Urinary bladder (tissue), 4 donors: ENCODE results near the gene CAP2. TPM values are rescaled to one million over a fixed set of nuclear protein-coding genes. Genes with fewer than 3 reads are reported as not detected.
"Not testable (repeated sequence)": the region's sequence is repeated elsewhere in the genome, so short reads cannot be mapped to it uniquely, and the experiment has no call there.

Experiments
- DNase-seq: peaks from one replicate; pipeline ENCODE4 v3.0.0-alpha.2; 2015; ENCODE audit errors: extremely low spot score
- H3K27ac ChIP-seq: one replicate; pipeline ENCODE4 v1.5.1; 2013; ENCODE audit warnings: low read depth, mild to moderate bottlenecking, moderate library complexity
- H3K36me3 ChIP-seq: one replicate; pipeline ENCODE4 v1.6.1; 2013; ENCODE audit warnings: mild to moderate bottlenecking, moderate library complexity; ENCODE audit not compliant: insufficient read depth
- H3K4me1 ChIP-seq: one replicate; pipeline ENCODE4 v1.6.1; 2013; ENCODE audit warnings: mild to moderate bottlenecking, moderate library complexity; ENCODE audit not compliant: insufficient read depth
- H3K4me3 ChIP-seq: one replicate; pipeline ENCODE4 v1.5.1; 2013; ENCODE audit warnings: low read depth, low read length
- WGBS: extraction: QIAGEN DNeasy Blood & Tissue Kit; methylation state at CpG from one replicate; pipeline ENCODE4 v1.1.7; 2013; 5-methylcytosine and 5-hydroxymethylcytosine counted together
- polyA plus RNA-seq: library from polyadenylated mRNA; stranded (reverse); fragments of 200-250 nt; gene quantifications from one replicate; pipeline ENCODE4 v1.2.3, GENCODE V29; 2013
- total RNA-seq: library from RNA; depleted of rRNA; stranded (reverse); fragments of >200 nt; gene quantifications from one replicate; pipeline ENCODE4 v1.2.3, GENCODE V29; 2014
- donor health status: healthy with polysubstance abuse.
- donor health status: healthy.

The CAP2 gene
- total and polyA plus RNA-seq, 2 donors: 19.0 to 34.3 TPM

DNA sequence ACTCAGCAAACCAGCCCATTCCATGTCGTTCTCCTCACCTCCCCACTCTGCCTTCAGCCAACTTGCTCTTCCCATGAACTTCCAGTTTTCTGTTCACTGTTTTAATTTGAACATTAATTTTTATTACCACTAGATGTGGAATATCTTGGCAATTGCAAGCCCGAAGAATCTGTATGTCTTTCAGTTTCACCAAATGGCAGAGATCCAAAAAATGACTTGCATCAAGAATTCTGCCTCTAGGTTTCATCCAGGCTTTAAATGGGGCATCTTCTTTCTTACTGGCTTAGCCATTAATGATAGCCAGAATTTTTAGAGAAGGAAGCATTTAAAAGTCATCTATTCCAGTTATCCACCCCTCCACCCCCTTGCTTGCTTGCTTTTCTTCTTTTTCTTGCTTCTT lies 39.0 kb downstream of the CAP2 start:
- Histone ChIP-seq H3K4me3 (no peak overlapping the region), H3K4me1 (peaks cover 1% of the 10 kb centered on the region), H3K36me3 (no peaks in the 10 kb centered on the region), H3K27ac (no peak overlapping the region)
- DNase-seq: no peak
- WGBS: 27% methylated on average over 2 of the region's 2 CpGs

DNA sequence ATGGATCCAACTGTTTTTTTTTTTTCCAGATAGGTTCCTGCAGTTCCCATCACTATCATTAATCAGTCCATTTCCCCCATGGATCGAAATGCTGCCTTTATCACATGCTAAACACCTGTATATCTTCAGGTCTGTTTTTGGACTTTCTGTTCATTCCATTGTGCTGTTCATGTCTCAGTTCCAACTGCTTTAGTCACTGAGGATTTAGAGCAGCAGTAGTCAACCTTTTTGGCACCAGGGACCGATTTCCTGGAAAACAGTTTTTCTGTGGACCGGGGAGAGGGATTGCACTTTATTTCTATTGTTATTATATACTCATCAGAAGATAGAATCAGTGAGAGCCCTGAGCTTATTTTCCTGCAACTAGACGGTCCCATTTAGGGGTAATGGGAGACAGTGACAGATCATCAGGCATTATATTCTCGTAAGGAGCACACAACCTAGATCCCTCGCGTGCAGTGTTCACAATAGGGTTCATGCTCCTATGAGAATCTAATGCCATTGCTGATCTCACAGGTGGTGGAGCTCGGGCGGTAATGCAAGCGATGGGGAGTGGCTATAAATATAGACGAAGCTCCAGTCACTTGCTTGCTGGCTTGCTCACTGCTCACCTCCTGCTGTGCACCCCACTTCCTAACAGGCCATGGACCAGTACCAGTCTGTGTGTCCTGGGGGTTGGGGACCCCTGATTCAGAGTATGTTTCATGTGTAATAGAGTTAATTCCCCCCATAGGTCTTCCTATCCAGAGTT lies 46.0 kb downstream of the CAP2 start:
- H3K36me3 ChIP-seq: no peaks in the 10 kb centered on the region
- H3K4me3 ChIP-seq: no peak overlapping the region
- H3K27ac ChIP-seq: no peak overlapping the region
- no peak for DNase-seq
- H3K4me1 ChIP-seq: no peaks in the 10 kb centered on the region
- 53% methylated on average over 11 of the region's 11 CpGs for WGBS

DNA sequence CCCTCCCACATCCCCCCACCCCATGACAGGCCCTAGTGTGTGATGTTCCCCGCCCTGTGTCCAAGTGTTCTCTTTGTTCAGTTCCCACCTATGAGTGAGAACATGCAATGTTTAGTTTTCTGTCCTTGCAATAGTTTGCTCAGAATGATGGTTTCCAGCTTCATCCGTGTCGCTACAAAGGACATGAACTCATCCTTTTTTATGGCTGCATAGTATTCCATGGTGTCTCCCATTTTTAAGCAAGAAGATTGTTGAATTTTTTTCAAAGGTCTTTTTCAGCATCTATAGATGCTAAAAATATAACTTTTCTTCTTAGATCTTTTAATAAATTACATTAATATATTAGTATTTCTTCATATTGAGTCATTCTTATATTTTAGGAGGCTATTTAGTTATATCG lies 47.4 kb downstream of the CAP2 start:
- not testable (repeated sequence) for H3K27ac ChIP-seq, DNase-seq, H3K36me3 ChIP-seq, H3K4me3 ChIP-seq, H3K4me1 ChIP-seq
- 97% methylated on average over 4 of the region's 4 CpGs for WGBS

- Histone ChIP-seq H3K27ac (no peak overlapping the region), H3K36me3 (no peaks in the 10 kb centered on the region), H3K4me3 (no peak overlapping the region), H3K4me1 (no peaks in the 10 kb centered on the region)
- DNase-seq: no peak
- 78% methylated on average over 4 of the region's 4 CpGs for WGBS
These were observed 48.8 kb downstream of the CAP2 start for GRCh38 chr6:17442196-17442595.

DNA sequence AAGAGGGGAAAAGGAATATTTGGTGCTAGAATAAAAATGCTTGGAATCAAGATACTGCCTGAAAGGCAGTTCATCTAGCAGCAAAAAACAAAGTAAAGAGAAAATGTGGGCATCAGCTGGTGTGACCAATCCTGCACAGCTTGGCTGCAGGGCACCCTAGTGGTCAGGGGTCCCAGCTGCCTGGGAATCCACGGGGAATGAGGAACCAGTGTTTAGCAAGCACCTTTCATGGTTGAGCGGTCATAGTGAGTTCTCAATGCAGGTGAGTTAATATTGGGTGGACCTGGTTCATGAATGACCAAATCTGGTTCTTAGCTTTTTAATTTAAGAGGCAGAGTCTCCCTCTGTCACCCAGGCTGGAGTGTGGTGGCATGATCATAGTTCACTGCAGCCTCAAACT lies 53.3 kb downstream of the CAP2 start:
- WGBS: 89% methylated on average over 2 of the region's 2 CpGs
- H3K36me3 ChIP-seq: no peaks in the 10 kb centered on the region
- no peak overlapping the region for H3K4me3 ChIP-seq
- no peak overlapping the region for H3K27ac ChIP-seq
- no peaks in the 10 kb centered on the region for H3K4me1 ChIP-seq
- DNase-seq: no peak

DNA sequence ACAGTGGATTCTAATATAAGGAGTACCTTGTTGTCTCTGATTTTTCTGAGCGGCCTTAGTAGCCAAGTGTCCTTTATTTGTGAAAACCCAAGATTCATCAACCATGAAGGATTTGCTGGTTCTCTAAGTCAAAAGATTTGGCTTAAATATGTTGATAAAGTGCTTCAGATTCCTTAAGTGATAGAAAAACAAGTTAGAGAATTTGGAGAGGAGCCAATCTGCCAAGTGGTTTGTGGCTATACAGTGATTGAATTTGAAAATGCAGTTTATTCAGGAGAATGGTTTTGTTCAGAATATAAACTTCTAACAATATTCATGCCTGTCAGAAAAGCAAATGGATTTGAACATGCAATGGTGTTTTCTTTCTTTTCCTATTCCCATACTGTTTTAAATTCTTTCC lies 54.8 kb downstream of the CAP2 start:
- no peak overlapping the region for H3K27ac ChIP-seq
- no peak for DNase-seq
- H3K36me3 ChIP-seq: no peaks in the 10 kb centered on the region
- no peak overlapping the region for H3K4me3 ChIP-seq
- WGBS: 94% methylated on average over 1 of the region's 1 CpG
- H3K4me1 ChIP-seq: no peaks in the 10 kb centered on the region

DNA sequence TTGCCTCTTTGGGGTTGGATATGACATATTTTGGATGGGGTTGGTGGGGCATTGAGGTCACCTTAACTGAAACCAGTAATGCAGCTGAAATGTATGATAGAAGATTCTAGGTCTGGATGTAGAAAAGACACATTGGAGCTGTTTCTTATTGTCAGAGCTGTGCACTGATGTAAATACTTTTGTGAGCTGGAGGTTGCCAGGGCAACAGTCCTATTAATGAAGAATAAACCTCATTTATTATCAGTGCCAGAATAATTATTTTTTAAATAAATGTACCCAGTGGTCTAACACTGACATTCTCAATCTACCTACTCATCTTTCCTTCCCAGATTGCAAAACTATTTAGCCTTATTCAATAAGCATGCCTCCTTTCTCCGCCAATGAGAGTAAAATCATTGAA lies 57.0 kb downstream of the CAP2 start:
- WGBS: 98% methylated on average over 1 of the region's 1 CpG
- Histone ChIP-seq H3K27ac (no peak overlapping the region), H3K4me1 (no peaks in the 10 kb centered on the region), H3K4me3 (no peak overlapping the region), H3K36me3 (no peaks in the 10 kb centered on the region)
- DNase-seq: no peak

- DNase-seq: no peak
- WGBS: 34% methylated on average over 5 of the region's 5 CpGs
These were observed 57.4 kb downstream of the CAP2 start for GRCh38 chr6:17450832-17451231.

DNA sequence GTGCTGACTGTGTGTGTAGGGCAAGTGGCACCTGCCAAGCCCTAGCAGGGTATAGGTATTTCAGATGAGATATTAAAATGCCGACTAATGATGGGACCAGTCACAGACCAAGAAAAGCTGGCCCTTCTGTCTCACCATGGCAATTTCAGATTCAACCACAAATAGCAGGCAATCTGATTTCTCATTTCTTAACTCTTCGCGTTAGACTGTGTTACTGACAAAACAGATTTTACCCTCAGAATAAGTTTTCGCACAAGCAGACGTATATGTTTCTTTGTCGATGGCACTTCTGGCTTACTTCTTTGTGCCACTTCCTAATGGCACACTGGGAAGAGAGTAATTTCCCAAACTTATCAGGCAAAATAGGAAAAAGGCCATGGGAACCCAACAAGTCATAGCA lies 58.7 kb downstream of the CAP2 start:
- WGBS: 98% methylated on average over 6 of the region's 6 CpGs
- DNase-seq: no peak
- H3K36me3 ChIP-seq: no peaks in the 10 kb centered on the region

More at GRCh38 chr6:17450832-17451231, 57.4 kb downstream of the CAP2 start:
- Histone ChIP-seq H3K4me3 (no peak overlapping the region), H3K36me3 (no peaks in the 10 kb centered on the region), H3K27ac (no peak overlapping the region), H3K4me1 (no peaks in the 10 kb centered on the region)

GRCh38 chr6:17454316-17455005 lies 61.1 kb downstream of the CAP2 start:
- Histone ChIP-seq H3K36me3 (no peaks in the 10 kb centered on the region), H3K4me3 (no peak overlapping the region), H3K27ac (no peak overlapping the region), H3K4me1 (no peaks in the 10 kb centered on the region)
- 52% methylated on average over 7 of the region's 7 CpGs for WGBS
- DNase-seq: no peak

More for the DNA sequence above, 58.7 kb downstream of the CAP2 start:
- H3K4me1 ChIP-seq: no peaks in the 10 kb centered on the region
- H3K27ac ChIP-seq: no peak overlapping the region
- no peak overlapping the region for H3K4me3 ChIP-seq

- Histone ChIP-seq H3K4me1 (no peaks in the 10 kb centered on the region), H3K4me3 (no peak overlapping the region), H3K27ac (no peak overlapping the region), H3K36me3 (no peaks in the 10 kb centered on the region)
- no peak for DNase-seq
- WGBS: 97% methylated on average over 7 of the region's 7 CpGs
These were observed 62.5 kb downstream of the CAP2 start for GRCh38 chr6:17455919-17456318.

GRCh38 chr6:17456711-17457110 lies 63.3 kb downstream of the CAP2 start:
- no peak for DNase-seq
- WGBS: 67% methylated on average over 3 of the region's 3 CpGs
- Histone ChIP-seq H3K27ac (no peak overlapping the region), H3K4me3 (no peak overlapping the region), H3K36me3 (no peaks in the 10 kb centered on the region), H3K4me1 (no peaks in the 10 kb centered on the region)

DNA sequence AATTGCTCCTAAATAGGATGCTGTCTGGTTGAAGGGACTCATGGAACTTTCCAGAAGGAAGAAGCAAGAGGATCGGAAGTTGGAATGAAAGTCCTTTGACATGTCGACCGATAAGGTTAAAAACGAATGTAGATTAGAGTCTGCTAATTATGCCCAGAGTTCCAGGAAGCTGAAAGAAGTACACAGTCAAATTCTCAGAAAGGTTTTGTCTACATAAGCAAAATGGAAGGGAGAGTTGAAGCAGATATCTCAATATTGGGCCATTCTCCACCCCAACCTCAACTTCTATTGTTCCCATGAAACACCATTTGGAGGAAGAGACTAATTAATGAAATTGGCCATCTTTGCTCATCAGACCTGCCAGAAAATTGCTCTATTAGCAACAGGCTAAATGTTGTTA lies 64.0 kb downstream of the CAP2 start:
- Histone ChIP-seq H3K4me3 (no peak overlapping the region), H3K36me3 (no peaks in the 10 kb centered on the region), H3K4me1 (no peaks in the 10 kb centered on the region), H3K27ac (no peak overlapping the region)
- DNase-seq: no peak
- 90% methylated on average over 4 of the region's 4 CpGs for WGBS

GRCh38 chr6:17457956-17458355 lies 64.6 kb downstream of the CAP2 start:
- DNase-seq: no peak
- no peaks in the 10 kb centered on the region for H3K36me3 ChIP-seq
- no peak overlapping the region for H3K4me3 ChIP-seq
- H3K27ac ChIP-seq: no peak overlapping the region
- no peaks in the 10 kb centered on the region for H3K4me1 ChIP-seq
- WGBS: 92% methylated on average over 3 of the region's 3 CpGs
